Keratinocyte (primary cell): ENCODE data around the gene DMD. TPM values are rescaled to one million over a fixed set of nuclear protein-coding genes. Genes with fewer than 3 reads are reported as not detected.

Experiments
- DNase-seq: peaks from one replicate; pipeline ENCODE4 v3.0.0-alpha.2; 2011; ENCODE audit warnings: low read depth, missing footprints, low spot score
- FAIRE-seq: peaks from 2 replicates; lab custom pipeline; 2011; peaks lifted over from hg19 to GRCh38; lab: Jason Lieb, UNC
- H2AFZ ChIP-seq: 2 replicates; pipeline ENCODE4 v1.6.0; 2012; ENCODE audit warnings: low read length, control low read depth, inconsistent platforms; ENCODE audit not compliant: control insufficient read depth
- H3K27ac ChIP-seq: 2 replicates; pipeline ENCODE4 v1.5.1; 2011; ENCODE audit warnings: low read length; ENCODE audit not compliant: control insufficient read depth, insufficient read depth
- H3K27me3 ChIP-seq: 3 replicates; pipeline ENCODE4 v1.6.0; 2011; ENCODE audit warnings: low read length; ENCODE audit not compliant: control insufficient read depth, insufficient read depth; ENCODE audit errors: extremely low read depth
- H3K36me3 ChIP-seq, 2 experiments: 2 replicates in 1 of 2; 3 replicates in 1 of 2; pipeline ENCODE4 v1.5.1; 2011; ENCODE audit warnings: low read length in 2 of 2, mild to moderate bottlenecking in 1 of 2; ENCODE audit not compliant: control insufficient read depth in 2 of 2, insufficient read depth in 2 of 2; ENCODE audit errors: extremely low read depth in 1 of 2
- H3K4me1 ChIP-seq: 3 replicates; pipeline ENCODE4 v1.5.1; 2011; ENCODE audit warnings: low read length; ENCODE audit not compliant: control insufficient read depth, insufficient read depth; ENCODE audit errors: extremely low read depth
- H3K4me2 ChIP-seq: 3 replicates; pipeline ENCODE4 v1.6.0; 2011; ENCODE audit warnings: low read depth, low read length; ENCODE audit not compliant: control insufficient read depth, insufficient read depth; ENCODE audit errors: extremely low read depth
- H3K4me3 ChIP-seq, 3 experiments: fragments of 200-600 bp in 1 of 3; sonication (generic) in 1 of 3; 2 replicates in 2 of 3; 3 replicates in 1 of 3; pipeline ENCODE4 v1.5.1; 2011 to 2016; ENCODE audit warnings: low read length in 3 of 3, mild to moderate bottlenecking in 3 of 3, control low read depth in 2 of 3, inconsistent platforms in 1 of 3, low read depth in 1 of 3, mixed read lengths in 1 of 3, mixed run types in 1 of 3, moderate library complexity in 1 of 3; ENCODE audit not compliant: control insufficient read depth in 2 of 3, insufficient read depth in 2 of 3; ENCODE audit errors: extremely low read depth in 1 of 3
- H3K79me2 ChIP-seq: 2 replicates; pipeline ENCODE4 v1.6.0; 2012; ENCODE audit warnings: low read length; ENCODE audit not compliant: control insufficient read depth, insufficient read depth
- H3K9ac ChIP-seq: 3 replicates; pipeline ENCODE4 v1.6.0; 2011; ENCODE audit warnings: low read length; ENCODE audit not compliant: control insufficient read depth, insufficient read depth; ENCODE audit errors: extremely low read depth
- H3K9me1 ChIP-seq: 3 replicates; pipeline ENCODE4 v1.6.0; 2011; ENCODE audit warnings: low read length; ENCODE audit not compliant: control insufficient read depth, insufficient read depth; ENCODE audit errors: extremely low read depth
- H3K9me3 ChIP-seq: 2 replicates; pipeline ENCODE4 v1.5.1; 2012; ENCODE audit warnings: low read depth, low read length; ENCODE audit not compliant: control insufficient read depth
- H4K20me1 ChIP-seq: 3 replicates; pipeline ENCODE4 v1.6.0; 2011; ENCODE audit warnings: low read length; ENCODE audit not compliant: control insufficient read depth, insufficient read depth; ENCODE audit errors: extremely low read depth
- EZH2 ChIP-seq: IDR thresholded peaks from one replicate; pipeline ENCODE4 v1.6.1; 2012; ENCODE audit warnings: inconsistent platforms, mild to moderate bottlenecking, low read length, moderate library complexity
- dilution Hi-C: fragments of 300-500 bp; cut with MboI; formaldehyde crosslinking; loops from one replicate; pipeline ENCODE4 v1.7.0; 2020; ENCODE audit warnings: low sequenced_read_pairs; ENCODE audit not compliant: extremely low pct_ligation_motif_present
- polyA plus RNA-seq, 5 experiments: library from polyadenylated mRNA; depleted of rRNA in 3 of 5; stranded (reverse) in 3 of 5; stranded (forward) in 1 of 5; unstranded in 1 of 5; fragments of >200 nt; gene quantifications; 1 replicate in 1 of 5; 2 replicates in 3 of 5; 3 replicates in 1 of 5; pipeline versions ENCODE4 v1.2.1 to v1.2.3, GENCODE V29; 2011 to 2012; ENCODE audit warnings: missing spikeins in 2 of 5, low read depth in 1 of 5, low replicate concordance in 1 of 5
- TF ChIP-seq, protein P1 (sequence below), 3 experiments: IDR thresholded peaks in 1 of 3; conservative IDR thresholded peaks in 1 of 3; optimal IDR thresholded peaks in 1 of 3; 2 replicates in 2 of 3; 3 replicates in 1 of 3; pipeline versions ENCODE3 to v1.5.1; 2011; ENCODE audit warnings: low read length in 3 of 3, mild to moderate bottlenecking in 3 of 3, moderate library complexity in 2 of 3, control low read depth in 1 of 3, inconsistent platforms in 1 of 3; ENCODE audit not compliant: insufficient read depth in 2 of 3; ENCODE audit errors: extremely low read depth in 1 of 3

The DMD gene
- polyA plus RNA-seq, 1 donor (not counting 4 experiments of a cell fraction or from before 2014, with no cell fraction given): 8.9 TPM

DNA sequence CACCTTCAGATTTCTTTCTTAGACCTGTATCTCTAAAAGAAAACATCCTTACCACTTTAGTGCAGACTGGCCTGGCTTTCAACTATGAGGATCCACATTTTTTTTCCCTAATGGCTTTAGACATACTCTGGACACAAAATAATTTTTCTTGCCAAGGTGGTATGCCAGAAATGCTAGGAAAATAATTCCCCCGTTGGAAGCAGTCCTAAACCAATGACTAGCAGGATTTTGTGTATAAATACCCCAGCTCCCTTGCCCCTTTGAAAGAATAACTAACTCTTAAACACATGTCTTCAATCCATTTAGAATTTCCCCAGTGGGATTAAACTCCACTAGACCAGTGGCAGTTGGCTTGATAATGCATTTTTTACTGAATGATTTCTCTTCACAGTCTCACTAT lies 1639.0 kb downstream of the DMD start:
- no peaks in the 10 kb centered on the region for H3K9me3 ChIP-seq
- no peak overlapping the region for H3K27ac ChIP-seq
- H3K4me1 ChIP-seq: no peaks in the 10 kb centered on the region
- no peaks in the 10 kb centered on the region for H3K79me2 ChIP-seq
- TF ChIP-seq, protein P1, sequence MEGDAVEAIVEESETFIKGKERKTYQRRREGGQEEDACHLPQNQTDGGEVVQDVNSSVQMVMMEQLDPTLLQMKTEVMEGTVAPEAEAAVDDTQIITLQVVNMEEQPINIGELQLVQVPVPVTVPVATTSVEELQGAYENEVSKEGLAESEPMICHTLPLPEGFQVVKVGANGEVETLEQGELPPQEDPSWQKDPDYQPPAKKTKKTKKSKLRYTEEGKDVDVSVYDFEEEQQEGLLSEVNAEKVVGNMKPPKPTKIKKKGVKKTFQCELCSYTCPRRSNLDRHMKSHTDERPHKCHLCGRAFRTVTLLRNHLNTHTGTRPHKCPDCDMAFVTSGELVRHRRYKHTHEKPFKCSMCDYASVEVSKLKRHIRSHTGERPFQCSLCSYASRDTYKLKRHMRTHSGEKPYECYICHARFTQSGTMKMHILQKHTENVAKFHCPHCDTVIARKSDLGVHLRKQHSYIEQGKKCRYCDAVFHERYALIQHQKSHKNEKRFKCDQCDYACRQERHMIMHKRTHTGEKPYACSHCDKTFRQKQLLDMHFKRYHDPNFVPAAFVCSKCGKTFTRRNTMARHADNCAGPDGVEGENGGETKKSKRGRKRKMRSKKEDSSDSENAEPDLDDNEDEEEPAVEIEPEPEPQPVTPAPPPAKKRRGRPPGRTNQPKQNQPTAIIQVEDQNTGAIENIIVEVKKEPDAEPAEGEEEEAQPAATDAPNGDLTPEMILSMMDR (optimal IDR thresholded peaks at IDR 0.05 in 1 of 3, IDR thresholded peaks at IDR 0.05 in 1 of 3, conservative IDR thresholded peaks at IDR 0.05 in 1 of 3; ENCODE audit: extremely low read depth in 1 of 3, insufficient read depth in 2 of 3, low read length in 3 of 3): no peak
- TF ChIP-seq EZH2: no peak
- H2AFZ ChIP-seq: no peak overlapping the region
- no peaks in the 10 kb centered on the region for H3K27me3 ChIP-seq
- H3K4me2 ChIP-seq: no peak overlapping the region
- DNase-seq (no peak), FAIRE-seq (no peak)
- H3K36me3 ChIP-seq: no peaks in the 10 kb centered on the region
- no peak overlapping the region for H3K9ac ChIP-seq
- dilution Hi-C loops: no loop called here
- no peaks in the 10 kb centered on the region for H4K20me1 ChIP-seq
- H3K4me3 ChIP-seq: no peak overlapping the region
- no peaks in the 10 kb centered on the region for H3K9me1 ChIP-seq

DNA sequence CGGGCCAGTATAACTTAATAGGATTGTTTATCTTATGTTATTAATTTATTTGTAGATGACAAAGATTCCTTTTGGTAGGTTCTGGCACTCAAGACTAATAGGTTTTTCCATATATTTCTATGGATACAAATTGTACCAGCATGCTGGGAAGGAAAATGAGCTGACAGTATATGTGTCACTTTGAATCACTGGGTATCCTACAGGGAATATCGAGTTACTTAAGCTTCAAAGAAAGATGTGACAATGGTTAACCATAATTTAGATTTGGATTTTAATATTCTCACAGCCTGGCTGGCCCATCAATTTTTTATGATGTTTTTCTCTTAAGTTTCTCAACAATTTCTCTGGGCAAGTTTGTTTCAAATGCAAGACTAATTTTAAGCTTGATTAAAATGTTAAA lies 1640.7 kb downstream of the DMD start:
- H3K9me1 ChIP-seq: no peaks in the 10 kb centered on the region
- no peaks in the 10 kb centered on the region for H3K79me2 ChIP-seq
- H3K4me3 ChIP-seq: no peak overlapping the region
- H3K27ac ChIP-seq: no peak overlapping the region
- no peaks in the 10 kb centered on the region for H3K36me3 ChIP-seq
- no peaks in the 10 kb centered on the region for H3K4me1 ChIP-seq
- H3K4me2 ChIP-seq: no peak overlapping the region
- H2AFZ ChIP-seq: no peak overlapping the region
- no peak overlapping the region for H3K9ac ChIP-seq
- FAIRE-seq (no peak), DNase-seq (no peak)
- H3K27me3 ChIP-seq: no peaks in the 10 kb centered on the region
- no peaks in the 10 kb centered on the region for H3K9me3 ChIP-seq
- dilution Hi-C loops: no loop called here
- TF ChIP-seq, protein P1 (optimal IDR thresholded peaks at IDR 0.05 in 1 of 3, IDR thresholded peaks at IDR 0.05 in 1 of 3, conservative IDR thresholded peaks at IDR 0.05 in 1 of 3; ENCODE audit: extremely low read depth in 1 of 3, insufficient read depth in 2 of 3, low read length in 3 of 3): no peak
- no peak for TF ChIP-seq EZH2
- H4K20me1 ChIP-seq: no peaks in the 10 kb centered on the region
